Activated B cell treated with CpG ODN at 0.5 μM for 24 hours (primary cell): Measurements from ENCODE around the gene DCN. TPM values are rescaled to one million over a fixed set of nuclear protein-coding genes. Genes with fewer than 3 reads are reported as not detected.

ENCODE experiments used
- ATAC-seq: fragments of 200-7000 bp; cut with Tn5 transposase; one replicate; pipeline ENCODE4 v1.10.0; 2021; ENCODE audit warnings: low read depth, mild to moderate bottlenecking, moderate library complexity
- CTCF ChIA-PET: fragments of 350-600 bp; sonication (Branson Sonifier 250); formaldehyde crosslinking; loops from one replicate; lab custom pipeline; 2021; ENCODE audit warnings: antibody characterized with exemption; lab: Charles Lee
- POLR2A ChIA-PET: fragments of 350-600 bp; sonication (Branson Sonifier 250); formaldehyde crosslinking; loops from one replicate; lab custom pipeline; 2021; ENCODE audit warnings: antibody characterized with exemption; lab: Charles Lee
- DNase-seq: peaks from one replicate; pipeline ENCODE4 v3.0.0; 2022
- H3K27ac Mint-ChIP-seq: one replicate; pipeline ENCODE4 v1.8.0; 2020; ENCODE audit warnings: mixed read lengths
- H3K27me3 Mint-ChIP-seq: one replicate; pipeline ENCODE4 v1.8.0; 2021; ENCODE audit warnings: mixed read lengths
- H3K36me3 Mint-ChIP-seq: one replicate; pipeline ENCODE4 v1.8.0; 2021; ENCODE audit warnings: low read depth, mixed read lengths
- H3K4me1 Mint-ChIP-seq: one replicate; pipeline ENCODE4 v1.8.0; 2021; ENCODE audit warnings: mixed read lengths
- H3K4me3 Mint-ChIP-seq: one replicate; pipeline ENCODE4 v1.8.0; 2020; ENCODE audit warnings: mild to moderate bottlenecking, mixed read lengths
- H3K9me3 Mint-ChIP-seq: one replicate; pipeline ENCODE4 v1.8.0; 2020; ENCODE audit warnings: mixed read lengths
- intact Hi-C: fragments of 100-400 bp; cut with micrococcal nuclease; formaldehyde crosslinking; loops from one replicate; pipeline ENCODE4 v1.15.1; 2024
- total RNA-seq: library from RNA; stranded (reverse); gene quantifications from 2 replicates; pipeline ENCODE4 v1.2.3, GENCODE V29; 2022
- TF ChIP-seq, protein P1 (sequence below): fragments of 200-600 bp; IDR thresholded peaks from one replicate; pipeline ENCODE4 v1.8.0; 2022; ENCODE audit warnings: antibody characterized with exemption, mild to moderate bottlenecking

Gene DCN
- total RNA-seq, 1 donor from 2014 or later: not detected

- Mint-ChIP-seq H3K36me3 (no peaks in the 10 kb centered on the region), H3K27ac (no peak overlapping the region), H3K27me3 (peaks cover 3% of the 10 kb centered on the region), H3K9me3 (no peaks in the 10 kb centered on the region), H3K4me1 (no peaks in the 10 kb centered on the region), H3K4me3 (no peak overlapping the region)
- ChIA-PET CTCF (no interaction called here), POLR2A (no interaction called here)
- TF ChIP-seq, protein P1, sequence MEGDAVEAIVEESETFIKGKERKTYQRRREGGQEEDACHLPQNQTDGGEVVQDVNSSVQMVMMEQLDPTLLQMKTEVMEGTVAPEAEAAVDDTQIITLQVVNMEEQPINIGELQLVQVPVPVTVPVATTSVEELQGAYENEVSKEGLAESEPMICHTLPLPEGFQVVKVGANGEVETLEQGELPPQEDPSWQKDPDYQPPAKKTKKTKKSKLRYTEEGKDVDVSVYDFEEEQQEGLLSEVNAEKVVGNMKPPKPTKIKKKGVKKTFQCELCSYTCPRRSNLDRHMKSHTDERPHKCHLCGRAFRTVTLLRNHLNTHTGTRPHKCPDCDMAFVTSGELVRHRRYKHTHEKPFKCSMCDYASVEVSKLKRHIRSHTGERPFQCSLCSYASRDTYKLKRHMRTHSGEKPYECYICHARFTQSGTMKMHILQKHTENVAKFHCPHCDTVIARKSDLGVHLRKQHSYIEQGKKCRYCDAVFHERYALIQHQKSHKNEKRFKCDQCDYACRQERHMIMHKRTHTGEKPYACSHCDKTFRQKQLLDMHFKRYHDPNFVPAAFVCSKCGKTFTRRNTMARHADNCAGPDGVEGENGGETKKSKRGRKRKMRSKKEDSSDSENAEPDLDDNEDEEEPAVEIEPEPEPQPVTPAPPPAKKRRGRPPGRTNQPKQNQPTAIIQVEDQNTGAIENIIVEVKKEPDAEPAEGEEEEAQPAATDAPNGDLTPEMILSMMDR: no peak
- ATAC-seq: no peak
- DNase-seq: no peak
- intact Hi-C loops: no loop called here
Measured at GRCh38 chr12:91180582-91181395, 1.8 kb downstream of the DCN start.

DNA sequence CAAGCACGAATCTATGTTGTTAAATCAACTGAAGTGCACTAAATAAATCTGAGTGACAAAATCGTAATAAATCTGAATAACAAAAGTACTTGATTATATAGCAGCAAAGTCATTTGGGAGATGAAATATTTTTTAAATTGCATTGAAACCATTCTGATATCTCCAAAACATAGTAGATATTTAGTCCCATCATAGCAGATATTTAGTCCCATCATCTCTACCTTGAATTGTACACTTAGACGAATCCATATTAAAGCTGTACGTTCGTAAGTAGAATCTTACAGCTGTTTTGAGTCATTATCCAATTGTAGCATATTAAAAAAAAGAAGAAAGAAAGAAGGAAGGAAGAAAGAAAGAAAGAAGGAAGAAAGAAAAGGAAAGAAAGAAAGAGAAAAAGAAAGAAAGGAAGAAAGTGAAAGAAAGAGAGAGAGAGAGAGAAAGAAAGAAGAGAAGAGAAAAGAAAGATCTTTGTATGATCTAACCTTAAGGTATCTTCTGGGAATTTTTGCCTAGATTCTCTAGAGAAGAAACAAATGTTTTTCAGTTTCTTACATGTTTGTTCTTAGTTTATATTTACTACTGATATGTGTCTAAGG lies 2.6 kb downstream of the DCN start:
- H3K27ac Mint-ChIP-seq: no peak overlapping the region
- ChIA-PET POLR2A (no interaction called here), CTCF (no interaction called here)
- peaks cover 3% of the 10 kb centered on the region for H3K27me3 Mint-ChIP-seq
- intact Hi-C loops: no loop called here
- H3K36me3 Mint-ChIP-seq: no peaks in the 10 kb centered on the region
- no peaks in the 10 kb centered on the region for H3K9me3 Mint-ChIP-seq
- H3K4me3 Mint-ChIP-seq: no peak overlapping the region
- DNase-seq (no peak), ATAC-seq (no peak)
- no peaks in the 10 kb centered on the region for H3K4me1 Mint-ChIP-seq
- TF ChIP-seq, protein P1: no peak

DNA sequence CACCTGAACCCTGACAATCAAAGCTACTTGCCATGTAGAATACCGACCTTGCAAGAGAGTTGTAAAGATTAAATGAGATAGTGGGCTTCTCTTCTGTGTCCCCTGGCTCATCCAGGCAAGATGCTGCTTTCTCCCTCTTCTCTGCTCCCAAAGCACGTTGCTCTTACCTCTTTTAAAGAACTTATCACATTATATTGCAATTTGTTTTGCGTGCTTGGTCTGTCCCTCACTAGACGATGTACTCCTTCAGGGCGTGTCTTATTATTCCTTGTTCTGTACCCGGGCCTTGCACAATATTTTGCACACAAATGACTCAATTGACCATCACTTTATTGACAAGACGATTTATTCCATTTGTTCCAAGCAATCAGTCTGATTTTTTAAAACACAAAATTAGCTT lies 3.3 kb downstream of the DCN start:
- no peak overlapping the region for H3K4me3 Mint-ChIP-seq
- ChIA-PET POLR2A (no interaction called here), CTCF (interaction anchor here (1.0 kb wide), 1 partner anchor 147 kb away, joined by 5 read pairs; no protein-coding TSS in a partner anchor)
- H3K4me1 Mint-ChIP-seq: no peaks in the 10 kb centered on the region
- DNase-seq (no peak), ATAC-seq (no peak)
- intact Hi-C loops: no loop called here
- no peak overlapping the region for H3K27ac Mint-ChIP-seq
- H3K36me3 Mint-ChIP-seq: no peaks in the 10 kb centered on the region
- no peaks in the 10 kb centered on the region for H3K9me3 Mint-ChIP-seq
- TF ChIP-seq, protein P1: no peak
- H3K27me3 Mint-ChIP-seq: peaks cover 3% of the 10 kb centered on the region

DNA sequence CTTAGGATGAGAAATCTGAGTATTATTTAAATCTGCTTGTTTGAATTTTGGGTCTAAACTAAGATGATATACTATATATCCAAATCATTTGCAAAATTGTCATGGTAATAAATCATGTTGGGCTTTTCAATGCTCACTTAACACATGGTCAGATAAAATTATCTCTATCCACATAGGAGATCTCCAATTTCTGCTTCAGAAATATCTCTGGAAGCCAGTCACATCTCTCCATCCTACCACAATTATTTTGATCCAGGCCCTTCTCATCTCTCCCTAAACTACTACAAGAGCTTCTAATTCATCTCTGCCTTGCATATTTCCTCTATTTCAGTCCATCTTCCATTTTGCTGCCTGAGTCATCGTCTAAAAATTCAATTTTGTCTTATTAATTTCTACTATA lies 3.8 kb downstream of the DCN start:
- intact Hi-C loops: loop anchor here (1.0 kb wide), 1 partner anchor 148 kb away; no protein-coding TSS in a partner anchor

More for the DNA sequence above, 3.8 kb downstream of the DCN start:
- DNase-seq (no peak), ATAC-seq (no peak)
- Mint-ChIP-seq H3K9me3 (no peaks in the 10 kb centered on the region), H3K36me3 (no peaks in the 10 kb centered on the region), H3K27ac (no peak overlapping the region), H3K4me3 (no peak overlapping the region), H3K4me1 (no peaks in the 10 kb centered on the region), H3K27me3 (no peaks in the 10 kb centered on the region)
- POLR2A ChIA-PET: no interaction called here
- CTCF ChIA-PET: interaction anchor here (1.0 kb wide), 1 partner anchor 148 kb away, joined by 5 read pairs; no protein-coding TSS in a partner anchor
- TF ChIP-seq, protein P1: no peak
